Progenitor cell of endocrine pancreas (in vitro differentiated cells): Measurements from ENCODE around the gene OGG1. TPM values are rescaled to one million over a fixed set of nuclear protein-coding genes. Genes with fewer than 3 reads are reported as not detected.

Experiments
- DNase-seq: peaks from one replicate; pipeline ENCODE4 v3.0.0; 2021; ENCODE audit warnings: low spot score; ENCODE audit not compliant: unreplicated experiment
- H3K27ac Mint-ChIP-seq: 2 replicates; pipeline ENCODE4 v1.8.0; 2021; ENCODE audit warnings: mild to moderate bottlenecking, moderate library complexity, mixed read lengths
- H3K27me3 Mint-ChIP-seq: 2 replicates; pipeline ENCODE4 v1.8.0; 2021; ENCODE audit warnings: mixed read lengths
- H3K36me3 Mint-ChIP-seq: 2 replicates; pipeline ENCODE4 v1.8.0; 2022; ENCODE audit warnings: mixed read lengths; ENCODE audit not compliant: insufficient read depth
- H3K4me1 Mint-ChIP-seq: 2 replicates; pipeline ENCODE4 v1.8.0; 2021; ENCODE audit warnings: low read depth, mixed read lengths
- H3K4me3 Mint-ChIP-seq: 2 replicates; pipeline ENCODE4 v1.8.0; 2021; ENCODE audit warnings: low read depth, mild to moderate bottlenecking, moderate library complexity, mixed read lengths
- H3K9me3 Mint-ChIP-seq: 2 replicates; pipeline ENCODE4 v1.8.0; 2021; ENCODE audit warnings: low read depth, mixed read lengths
- CTCF ChIP-seq: fragments of 200-600 bp; sonication (generic); IDR thresholded peaks from one replicate; pipeline ENCODE4 v1.5.0; 2021; ENCODE audit warnings: antibody characterized with exemption, mild to moderate bottlenecking; ENCODE audit not compliant: unreplicated experiment
- total RNA-seq: library from RNA; stranded (reverse); gene quantifications from 2 replicates; pipeline ENCODE4 v1.2.1, GENCODE V29; 2021

OGG1 gene
- total RNA-seq, 1 donor from 2014 or later, result 47.7 TPM

DNA sequence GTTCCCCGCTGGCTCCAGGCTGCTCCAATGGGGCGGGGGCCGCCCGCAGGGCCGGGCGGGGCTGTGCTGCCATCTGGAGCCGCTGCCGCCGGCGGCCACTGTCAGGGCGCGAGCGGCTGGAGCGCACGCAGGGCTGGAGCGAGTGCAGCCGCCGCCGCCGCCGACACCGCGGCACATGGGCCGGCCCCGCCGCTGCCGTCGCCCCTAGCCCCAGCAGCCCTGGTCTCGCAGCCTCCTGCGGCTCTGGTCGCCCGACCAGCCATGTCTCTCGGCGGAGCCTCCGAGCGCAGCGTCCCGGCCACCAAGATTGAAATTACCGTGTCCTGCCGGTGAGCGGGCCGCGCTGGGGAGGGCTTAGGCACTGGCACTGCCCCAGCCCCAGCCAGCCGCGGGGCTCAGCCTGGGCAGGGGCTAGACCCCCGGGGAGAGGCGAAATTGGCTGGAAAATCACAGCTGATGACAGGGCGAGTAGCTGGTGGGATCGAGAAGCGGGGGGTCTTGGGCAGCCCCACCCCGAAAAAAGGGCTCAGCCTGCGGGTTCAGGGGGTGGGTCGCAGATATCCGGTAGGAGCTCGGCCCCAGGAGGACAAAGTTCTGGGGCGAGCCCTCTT lies 45.9 kb upstream of the OGG1 start, which contains the start of gene CPNE9:
CPNE9 (plus strand) TSS at position 98 of the 611 bp plus-strand sequence; CDS start at position 262, 164 bp downstream.
- DNase-seq, result peak; percentile 19
- H3K36me3 Mint-ChIP-seq, result peaks cover 2% of the 10 kb centered on the region
- H3K4me3 Mint-ChIP-seq, result peak within 1 kb of the TSS; percentile 51
- TF ChIP-seq CTCF, result no peak
- H3K27ac Mint-ChIP-seq, result no peak within 1 kb of the TSS
- no peaks in the 10 kb centered on the region for H3K4me1 Mint-ChIP-seq
- H3K27me3 Mint-ChIP-seq, result peaks cover 49% of the 10 kb centered on the region
- H3K9me3 Mint-ChIP-seq, result no peaks in the 10 kb centered on the region

GRCh38 chr3:9704347-9705322 lies 45.1 kb upstream of the OGG1 start:
- peak; percentile 50 for DNase-seq
- TF ChIP-seq CTCF, result no peak
- H3K4me3 Mint-ChIP-seq, result peak overlapping the region; percentile 60
- peaks cover 2% of the 10 kb centered on the region for H3K36me3 Mint-ChIP-seq
- no peak overlapping the region for H3K27ac Mint-ChIP-seq
- peaks cover 49% of the 10 kb centered on the region for H3K27me3 Mint-ChIP-seq
- H3K9me3 Mint-ChIP-seq, result no peaks in the 10 kb centered on the region
- no peaks in the 10 kb centered on the region for H3K4me1 Mint-ChIP-seq

- no peaks in the 10 kb centered on the region for H3K9me3 Mint-ChIP-seq
- DNase-seq, result no peak
- no peak overlapping the region for H3K27ac Mint-ChIP-seq
- no peak for TF ChIP-seq CTCF
- H3K36me3 Mint-ChIP-seq, result no peaks in the 10 kb centered on the region
- H3K27me3 Mint-ChIP-seq, result peaks cover 55% of the 10 kb centered on the region
- no peak overlapping the region for H3K4me3 Mint-ChIP-seq
- no peaks in the 10 kb centered on the region for H3K4me1 Mint-ChIP-seq
Observed at GRCh38 chr3:9710174-9710739, 39.5 kb upstream of the OGG1 start.

GRCh38 chr3:9712415-9712814 lies 37.3 kb upstream of the OGG1 start:
- no peak for DNase-seq
- no peak overlapping the region for H3K4me3 Mint-ChIP-seq
- no peak for TF ChIP-seq CTCF
- no peak overlapping the region for H3K27ac Mint-ChIP-seq
- no peaks in the 10 kb centered on the region for H3K4me1 Mint-ChIP-seq
- no peaks in the 10 kb centered on the region for H3K36me3 Mint-ChIP-seq
- no peaks in the 10 kb centered on the region for H3K9me3 Mint-ChIP-seq
- peaks cover 44% of the 10 kb centered on the region for H3K27me3 Mint-ChIP-seq

DNA sequence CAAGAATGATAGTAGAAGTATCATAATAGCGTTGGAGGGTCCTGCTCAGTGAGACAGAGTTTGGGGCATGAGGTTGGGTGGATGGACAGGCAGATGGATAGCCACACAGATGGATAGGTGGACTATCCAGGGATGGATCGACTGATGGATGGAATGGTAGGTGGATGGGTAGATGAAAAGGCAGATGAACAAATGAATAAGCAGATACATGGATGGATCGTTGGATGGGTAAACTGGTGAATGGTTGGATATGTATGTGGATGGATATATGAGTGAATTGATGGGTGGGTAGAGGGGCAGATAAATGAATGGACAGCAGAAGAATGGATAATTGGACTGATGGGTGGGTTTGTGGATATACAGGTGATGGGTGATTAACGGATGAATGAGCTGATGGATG lies 36.6 kb upstream of the OGG1 start:
- no peak overlapping the region for H3K4me3 Mint-ChIP-seq
- peaks cover 44% of the 10 kb centered on the region for H3K27me3 Mint-ChIP-seq
- no peak for DNase-seq
- H3K9me3 Mint-ChIP-seq, result no peaks in the 10 kb centered on the region
- H3K36me3 Mint-ChIP-seq, result no peaks in the 10 kb centered on the region
- H3K27ac Mint-ChIP-seq, result no peak overlapping the region
- no peak for TF ChIP-seq CTCF
- H3K4me1 Mint-ChIP-seq, result no peaks in the 10 kb centered on the region
